ENCODE results near the gene EFL1.
A peak's percentile ranks its signal among the peaks of the same experiment; 100 is the strongest.
"Not testable (repeated sequence)": the region's sequence is repeated elsewhere in the genome, so short reads cannot be mapped to it uniquely, and the experiment has no call there.

The EFL1 gene

DNA sequence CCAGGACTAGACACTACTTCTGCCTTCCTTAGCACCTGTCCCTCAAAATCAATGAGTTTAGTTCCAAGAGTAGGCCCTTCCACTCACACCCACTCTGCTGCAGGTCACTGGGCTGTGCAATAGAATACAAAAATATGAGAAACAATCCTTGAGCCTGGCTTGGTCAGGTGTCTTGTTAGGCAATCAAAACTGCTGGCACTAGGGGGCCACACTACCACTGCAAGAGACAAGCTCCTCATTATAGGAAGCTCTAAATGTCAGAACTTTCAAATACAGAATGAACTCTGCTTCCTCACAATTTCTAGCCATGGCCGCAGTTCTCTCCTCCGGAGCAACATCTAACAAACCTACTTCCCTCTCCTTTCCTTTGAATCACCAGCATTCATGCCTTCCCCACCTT, 41.0 kb downstream of the EFL1 start:
- H2AK5ac ChIP-seq (ENCODE audit: low read length); H4K8ac ChIP-seq (ENCODE audit: low read depth, low read length); H3K18ac ChIP-seq (ENCODE audit: low read length); H3K23ac ChIP-seq (ENCODE audit: low read length); H2AFZ ChIP-seq (ENCODE audit: insufficient read depth, low read length, poor library complexity); H3K4ac ChIP-seq (ENCODE audit: low read depth, low read length); H2BK12ac ChIP-seq (ENCODE audit: low read length); H3K14ac ChIP-seq (ENCODE audit: low read length); H3K79me2 ChIP-seq (ENCODE audit: control insufficient read depth, insufficient read depth, low read length, poor library complexity); H2BK5ac ChIP-seq (ENCODE audit: low read depth, low read length, poor library complexity); H4K12ac ChIP-seq (ENCODE audit: low read depth, low read length); H3K4me2 ChIP-seq (ENCODE audit: low read length); H4K91ac ChIP-seq (ENCODE audit: low read depth, low read length); H3K4me3 ChIP-seq (ENCODE audit: low read depth, low read length); H3K27ac ChIP-seq (ENCODE audit: low read depth, low read length); H2BK120ac ChIP-seq (ENCODE audit: insufficient read depth, low read length, poor library complexity); H3K79me1 ChIP-seq (ENCODE audit: low read length); H3K36me3 ChIP-seq (ENCODE audit: control insufficient read depth in 1 of 2, insufficient read depth in 2 of 2, low read length in 2 of 2); H3K27me3 ChIP-seq (ENCODE audit: insufficient read depth, low read length); H3K9ac ChIP-seq (ENCODE audit: low read length); H3K4me1 ChIP-seq (ENCODE audit: control insufficient read depth in 1 of 2, insufficient read depth in 2 of 2, low read length in 2 of 2); H3K9me3 ChIP-seq (ENCODE audit: insufficient read depth, low read depth, low read length): not testable (repeated sequence)
- peak in 1 of 2 donors; percentile 16 for DNase-seq
- WGBS (ENCODE audit: extremely low coverage, insufficient coverage, insufficient read length) = no CpG with 5 or more reads among the region's 2 CpGs

DNA sequence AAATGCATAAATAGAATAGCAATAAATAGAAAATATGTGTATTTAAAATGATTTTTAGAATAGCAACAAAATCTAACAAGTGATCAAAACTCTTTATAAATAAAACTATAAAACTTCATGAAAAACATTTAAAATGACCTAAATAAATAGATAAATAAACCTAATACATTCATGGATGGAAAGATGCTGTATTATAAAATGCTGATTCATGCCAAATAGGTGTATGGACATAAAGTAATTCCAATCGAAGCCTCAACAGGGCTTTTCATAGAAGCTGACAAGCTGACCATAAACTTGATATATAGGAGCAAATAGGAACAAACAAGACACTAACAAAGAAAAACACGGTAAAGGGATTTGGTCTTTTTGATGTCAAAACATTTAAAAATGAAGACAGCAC, 46.4 kb downstream of the EFL1 start:
- not testable (repeated sequence) for H3K79me2 ChIP-seq (ENCODE audit: control insufficient read depth, insufficient read depth, low read length, poor library complexity); DNase-seq; H3K4me3 ChIP-seq (ENCODE audit: low read depth, low read length); H3K79me1 ChIP-seq (ENCODE audit: low read length); H3K4me2 ChIP-seq (ENCODE audit: low read length); H2BK5ac ChIP-seq (ENCODE audit: low read depth, low read length, poor library complexity); H3K4me1 ChIP-seq (ENCODE audit: control insufficient read depth in 1 of 2, insufficient read depth in 2 of 2, low read length in 2 of 2); H3K9me3 ChIP-seq (ENCODE audit: insufficient read depth, low read depth, low read length); H2AK5ac ChIP-seq (ENCODE audit: low read length); H3K14ac ChIP-seq (ENCODE audit: low read length); H3K36me3 ChIP-seq (ENCODE audit: control insufficient read depth in 1 of 2, insufficient read depth in 2 of 2, low read length in 2 of 2); H2BK120ac ChIP-seq (ENCODE audit: insufficient read depth, low read length, poor library complexity); H4K8ac ChIP-seq (ENCODE audit: low read depth, low read length); H2AFZ ChIP-seq (ENCODE audit: insufficient read depth, low read length, poor library complexity); H4K91ac ChIP-seq (ENCODE audit: low read depth, low read length); H3K27me3 ChIP-seq (ENCODE audit: insufficient read depth, low read length); H4K12ac ChIP-seq (ENCODE audit: low read depth, low read length); H3K9ac ChIP-seq (ENCODE audit: low read length); H2BK12ac ChIP-seq (ENCODE audit: low read length); H3K18ac ChIP-seq (ENCODE audit: low read length); H3K27ac ChIP-seq (ENCODE audit: low read depth, low read length); H3K23ac ChIP-seq (ENCODE audit: low read length); H3K4ac ChIP-seq (ENCODE audit: low read depth, low read length)
- WGBS (ENCODE audit: extremely low coverage, insufficient coverage, insufficient read length) = no CpG with 5 or more reads among the region's 2 CpGs

DNA sequence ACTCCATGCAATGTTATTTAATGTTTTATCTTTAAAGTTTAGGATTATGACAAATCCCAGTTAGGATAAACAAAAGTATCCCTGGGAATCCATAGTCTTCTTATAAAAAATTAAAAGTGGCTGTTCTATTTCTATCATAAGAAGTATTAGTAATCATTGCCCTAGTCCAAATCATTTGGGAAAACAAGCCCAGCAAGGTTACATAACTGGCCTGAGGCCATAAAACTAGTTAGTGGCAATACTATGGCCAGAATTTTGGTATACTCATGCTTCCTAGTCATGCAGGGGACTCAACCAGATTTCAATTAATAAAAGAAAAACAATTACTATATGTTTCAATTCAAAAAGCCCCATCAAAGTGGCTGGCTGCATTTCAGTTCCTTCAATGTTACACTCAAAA, 50.3 kb downstream of the EFL1 start:
- H4K91ac ChIP-seq (ENCODE audit: low read depth, low read length); H2AK5ac ChIP-seq (ENCODE audit: low read length); H3K79me1 ChIP-seq (ENCODE audit: low read length); H3K18ac ChIP-seq (ENCODE audit: low read length); H2BK5ac ChIP-seq (ENCODE audit: low read depth, low read length, poor library complexity); H3K79me2 ChIP-seq (ENCODE audit: control insufficient read depth, insufficient read depth, low read length, poor library complexity); H2AFZ ChIP-seq (ENCODE audit: insufficient read depth, low read length, poor library complexity); H3K14ac ChIP-seq (ENCODE audit: low read length); H2BK120ac ChIP-seq (ENCODE audit: insufficient read depth, low read length, poor library complexity); H3K4me2 ChIP-seq (ENCODE audit: low read length); H3K4ac ChIP-seq (ENCODE audit: low read depth, low read length); H3K36me3 ChIP-seq (ENCODE audit: control insufficient read depth in 1 of 2, insufficient read depth in 2 of 2, low read length in 2 of 2); H3K4me3 ChIP-seq (ENCODE audit: low read depth, low read length); H4K8ac ChIP-seq (ENCODE audit: low read depth, low read length); H3K9ac ChIP-seq (ENCODE audit: low read length); H3K4me1 ChIP-seq (ENCODE audit: control insufficient read depth in 1 of 2, insufficient read depth in 2 of 2, low read length in 2 of 2); H3K27ac ChIP-seq (ENCODE audit: low read depth, low read length); H3K9me3 ChIP-seq (ENCODE audit: insufficient read depth, low read depth, low read length); H4K12ac ChIP-seq (ENCODE audit: low read depth, low read length); H3K23ac ChIP-seq (ENCODE audit: low read length); H3K27me3 ChIP-seq (ENCODE audit: insufficient read depth, low read length); H2BK12ac ChIP-seq (ENCODE audit: low read length): not testable (repeated sequence)
- peak; percentile 63 to 89 for DNase-seq

DNA sequence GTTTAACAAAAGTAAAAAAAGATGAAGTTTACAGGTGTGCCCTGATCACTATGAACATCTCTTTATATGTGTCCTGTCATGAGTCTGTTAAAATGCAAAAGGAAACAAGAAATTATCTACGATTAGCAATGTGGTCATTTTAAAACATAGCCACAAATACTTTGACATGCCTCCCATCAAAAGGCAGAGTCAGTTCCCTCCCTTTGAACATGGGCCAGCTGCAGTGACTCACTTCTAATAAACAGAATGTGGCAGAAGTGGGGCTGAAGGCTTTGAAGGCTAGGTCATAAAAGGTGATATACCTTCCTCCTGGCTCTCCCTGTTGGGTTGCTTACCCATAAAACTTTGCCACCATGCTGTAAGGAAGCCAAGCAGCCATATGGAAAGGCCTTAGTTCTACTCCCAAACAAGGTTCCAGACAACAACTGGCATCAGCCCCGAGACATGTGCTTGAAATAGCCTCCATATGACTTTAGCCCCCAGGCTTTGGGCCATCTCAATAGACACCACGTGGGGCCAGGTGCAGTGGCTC, 52.4 kb downstream of the EFL1 start:
- not testable (repeated sequence) for H3K79me1 ChIP-seq (ENCODE audit: low read length); H3K4ac ChIP-seq (ENCODE audit: low read depth, low read length); H3K4me1 ChIP-seq (ENCODE audit: control insufficient read depth in 1 of 2, insufficient read depth in 2 of 2, low read length in 2 of 2); H3K36me3 ChIP-seq (ENCODE audit: control insufficient read depth in 1 of 2, insufficient read depth in 2 of 2, low read length in 2 of 2); H3K4me3 ChIP-seq (ENCODE audit: low read depth, low read length); H3K79me2 ChIP-seq (ENCODE audit: control insufficient read depth, insufficient read depth, low read length, poor library complexity); H3K9me3 ChIP-seq (ENCODE audit: insufficient read depth, low read depth, low read length); H2AFZ ChIP-seq (ENCODE audit: insufficient read depth, low read length, poor library complexity); H3K9ac ChIP-seq (ENCODE audit: low read length); H3K14ac ChIP-seq (ENCODE audit: low read length); H2AK5ac ChIP-seq (ENCODE audit: low read length); H2BK12ac ChIP-seq (ENCODE audit: low read length); H4K12ac ChIP-seq (ENCODE audit: low read depth, low read length); H2BK5ac ChIP-seq (ENCODE audit: low read depth, low read length, poor library complexity); H4K91ac ChIP-seq (ENCODE audit: low read depth, low read length); H4K8ac ChIP-seq (ENCODE audit: low read depth, low read length); H3K23ac ChIP-seq (ENCODE audit: low read length); DNase-seq; H3K18ac ChIP-seq (ENCODE audit: low read length); H3K27ac ChIP-seq (ENCODE audit: low read depth, low read length); H2BK120ac ChIP-seq (ENCODE audit: insufficient read depth, low read length, poor library complexity); H3K4me2 ChIP-seq (ENCODE audit: low read length); H3K27me3 ChIP-seq (ENCODE audit: insufficient read depth, low read length)
- no CpG with 5 or more reads among the region's 3 CpGs for WGBS (ENCODE audit: extremely low coverage, insufficient coverage, insufficient read length)

All from trophoblast cell (in vitro differentiated cells and primary cell).